GM18520 (cell line): Measurements from ENCODE around the gene SEPTIN8.

Experiments
- ATAC-seq: cut with Tn5 transposase; IDR thresholded peaks from one replicate; pipeline ENCODE4 v1.9.1; 2021; ENCODE audit not compliant: unreplicated experiment

SEPTIN8 gene

DNA sequence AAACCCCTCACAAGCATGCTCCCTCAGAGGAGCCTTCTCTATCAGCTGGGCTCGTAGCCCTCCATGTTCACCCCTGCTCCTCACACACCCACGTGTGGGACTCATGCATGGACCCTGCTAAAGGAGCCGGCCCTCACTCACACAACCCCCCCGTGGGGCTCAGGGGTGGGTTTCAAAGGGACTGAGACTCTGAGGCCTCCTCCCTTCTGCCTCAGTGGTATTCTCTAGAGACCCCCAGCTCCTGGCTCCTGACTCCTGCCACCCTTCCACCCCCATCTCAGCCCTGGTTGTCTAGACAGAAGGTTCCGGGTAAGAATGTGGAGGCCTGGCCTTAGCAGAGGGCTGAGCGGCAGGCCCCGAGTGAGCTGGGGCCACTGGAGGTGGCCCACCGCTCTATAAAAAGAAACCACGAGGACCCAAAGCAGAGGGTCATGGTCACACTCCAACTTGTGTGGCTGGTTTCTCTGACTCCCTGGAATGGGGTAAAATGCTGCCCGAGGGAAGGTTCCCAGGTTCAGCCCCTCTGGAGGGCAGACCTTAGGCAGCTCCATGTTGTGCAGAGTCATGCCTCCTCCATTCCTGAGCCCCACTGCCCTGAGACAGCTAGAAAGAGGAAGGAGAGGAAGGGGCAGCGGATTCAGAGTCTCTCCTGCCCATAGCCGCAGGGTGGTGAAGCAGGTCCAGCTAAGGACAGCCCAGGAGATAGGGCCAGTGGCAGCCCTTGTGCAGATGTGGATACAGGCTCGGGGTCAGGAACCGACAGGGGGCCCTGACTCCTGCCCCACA is 10.8 kb downstream of the SEPTIN8 start:
- no peak for ATAC-seq

DNA sequence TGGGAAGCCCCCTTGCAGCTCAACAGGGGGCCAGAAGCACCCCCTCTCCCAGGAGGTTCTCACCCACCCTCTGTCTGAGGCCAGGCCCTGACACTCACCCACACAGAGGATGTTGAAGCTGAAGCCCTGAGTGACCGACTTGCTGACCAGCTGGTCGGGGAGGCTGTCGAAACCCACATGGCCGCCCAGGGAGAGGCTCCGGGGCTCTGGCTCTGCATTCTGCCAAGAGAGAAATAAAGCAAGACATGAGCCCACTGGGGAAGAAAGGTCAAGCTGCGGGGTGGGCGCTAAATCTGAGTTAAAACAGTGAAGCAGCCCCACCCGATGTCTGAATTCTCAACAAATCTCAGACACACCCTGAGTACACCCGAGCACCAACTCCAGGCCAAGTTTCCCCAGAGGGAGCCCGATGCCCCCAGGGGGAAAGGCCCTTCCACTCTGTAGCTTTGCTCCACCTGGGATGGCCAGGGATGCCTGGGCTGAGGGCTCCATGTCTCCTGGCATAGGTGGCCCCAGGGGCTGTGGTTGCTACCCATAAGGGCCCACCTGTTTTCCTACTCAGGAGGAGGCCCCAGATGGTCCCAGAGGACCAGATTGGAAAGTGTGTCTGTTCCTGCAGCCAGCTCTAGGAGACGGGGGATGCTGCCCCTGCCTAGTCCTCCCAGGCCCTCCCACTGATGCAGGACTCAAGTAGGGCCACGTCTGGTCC is 11.6 kb downstream of the SEPTIN8 start:
- no peak for ATAC-seq

DNA sequence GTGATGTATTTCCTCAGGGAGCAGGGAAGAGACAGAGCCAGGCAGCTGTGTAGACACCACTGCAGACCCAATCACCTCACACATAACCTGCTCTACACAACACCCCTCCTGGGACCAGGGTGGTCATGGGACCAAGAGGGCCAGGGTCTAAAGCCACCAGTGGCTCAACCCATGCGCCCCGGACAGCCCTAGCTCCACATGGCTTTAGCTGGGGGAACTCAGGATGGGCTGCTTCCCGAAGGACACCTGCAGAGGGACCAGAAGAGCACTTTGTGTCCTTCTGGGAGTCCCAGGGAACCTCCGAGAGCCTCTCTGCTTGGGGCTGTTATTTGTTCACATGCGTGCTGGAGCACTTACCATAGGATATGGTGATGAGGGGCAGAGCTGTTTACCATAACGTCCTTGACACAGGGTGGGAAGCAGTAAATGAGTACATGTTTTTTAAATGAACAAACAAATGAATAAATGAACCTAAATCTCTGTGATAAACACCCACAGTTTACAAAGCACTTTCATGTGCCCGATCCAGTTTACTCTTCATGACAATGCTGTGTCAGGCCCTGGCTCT is 12.3 kb downstream of the SEPTIN8 start:
- no peak for ATAC-seq

DNA sequence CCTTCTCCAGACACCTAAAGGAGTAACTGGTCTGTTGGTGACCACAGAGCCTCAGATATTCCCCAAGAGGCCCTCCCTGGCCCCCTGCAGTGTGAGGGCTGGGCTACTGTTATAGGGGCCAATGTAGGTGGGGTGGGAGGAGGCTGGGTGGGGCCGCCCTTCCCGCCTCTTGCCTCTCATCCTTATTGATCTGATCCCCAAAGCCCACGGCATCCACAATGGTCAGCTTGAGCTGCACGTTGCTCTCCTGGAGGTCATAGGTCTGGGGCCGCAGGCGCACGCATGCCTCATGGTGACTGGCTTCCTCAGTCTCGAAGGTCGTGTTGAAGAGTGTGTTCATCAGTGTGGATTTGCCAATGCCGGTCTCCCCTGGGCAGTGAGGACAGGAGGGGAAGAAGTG is 13.0 kb downstream of the SEPTIN8 start:
- no peak for ATAC-seq

DNA sequence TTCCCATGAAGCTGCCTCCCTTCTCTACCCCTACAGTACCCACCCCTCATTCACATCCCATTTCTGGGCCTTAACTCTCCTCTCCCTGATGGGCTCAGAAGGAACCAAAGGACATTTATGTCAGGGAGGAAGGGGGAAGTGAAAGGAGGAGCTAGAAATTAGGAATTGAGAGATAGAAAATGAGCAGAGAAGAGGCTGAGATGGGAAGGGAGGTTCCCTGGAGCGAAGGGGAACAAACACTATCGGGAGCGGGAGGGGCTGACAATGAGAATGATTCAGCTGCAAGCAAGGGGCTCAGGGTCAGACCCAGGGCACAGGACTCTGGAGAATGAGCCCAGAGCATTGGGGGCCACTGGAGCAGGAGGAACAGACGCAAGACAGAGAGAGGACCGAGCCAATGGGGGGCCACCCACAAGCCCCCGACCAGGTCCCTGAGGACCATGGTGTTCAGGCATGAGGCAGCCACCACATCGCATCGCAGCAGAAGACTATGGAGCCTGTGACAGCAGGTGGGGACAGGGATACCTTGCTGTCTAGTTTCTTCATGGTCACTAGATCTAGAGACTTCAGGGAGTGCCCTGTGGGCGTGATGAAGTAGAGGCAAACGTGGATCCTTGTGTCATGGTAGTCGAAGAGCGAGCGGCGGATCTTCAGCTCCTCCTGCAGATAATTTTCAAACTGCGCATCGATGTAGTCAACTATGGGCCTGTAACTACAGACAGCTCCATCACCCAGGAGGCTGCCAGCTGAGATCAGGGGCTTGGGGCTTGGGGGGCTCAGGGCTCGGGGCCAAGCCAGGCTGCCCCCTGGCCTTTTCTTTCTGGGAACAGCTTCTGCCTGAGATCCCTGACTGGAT is 13.6 kb downstream of the SEPTIN8 start:
- no peak for ATAC-seq

DNA sequence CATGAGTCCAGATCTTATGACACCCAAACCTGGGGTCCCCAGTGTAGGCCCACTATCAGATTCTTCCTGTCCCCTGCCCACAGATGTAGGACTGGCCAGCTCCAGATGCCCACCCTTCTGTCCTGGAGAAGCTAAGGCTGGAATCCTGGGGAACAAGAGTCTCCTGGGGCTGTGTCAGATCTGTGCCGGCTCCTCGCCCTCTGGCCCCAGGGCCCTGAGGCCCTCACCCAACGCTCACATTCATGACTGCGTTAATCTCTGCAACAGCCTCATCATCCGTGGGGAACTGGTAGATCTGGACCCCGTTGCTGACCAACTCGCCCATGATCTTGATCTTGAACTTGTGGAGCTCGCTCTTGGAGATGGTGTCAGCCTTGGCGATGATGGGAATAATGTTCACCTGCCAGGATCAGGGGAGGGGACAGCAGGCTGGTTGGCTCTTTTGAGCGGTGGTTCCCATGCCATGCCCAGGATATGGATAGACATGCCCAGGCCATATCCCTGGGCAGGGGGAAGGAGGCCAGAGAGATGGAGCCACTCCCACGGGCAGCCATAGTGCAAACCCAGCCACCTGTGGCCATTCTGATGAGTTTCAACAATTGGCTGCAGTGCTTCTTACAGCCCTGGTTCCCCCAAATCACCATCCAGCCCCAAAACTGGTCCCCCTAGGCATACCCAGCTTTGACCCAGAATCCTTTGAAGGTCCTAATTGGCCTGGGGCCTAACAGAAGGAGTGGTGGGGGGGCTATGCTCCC is 14.6 kb downstream of the SEPTIN8 start:
- ATAC-seq: no peak

DNA sequence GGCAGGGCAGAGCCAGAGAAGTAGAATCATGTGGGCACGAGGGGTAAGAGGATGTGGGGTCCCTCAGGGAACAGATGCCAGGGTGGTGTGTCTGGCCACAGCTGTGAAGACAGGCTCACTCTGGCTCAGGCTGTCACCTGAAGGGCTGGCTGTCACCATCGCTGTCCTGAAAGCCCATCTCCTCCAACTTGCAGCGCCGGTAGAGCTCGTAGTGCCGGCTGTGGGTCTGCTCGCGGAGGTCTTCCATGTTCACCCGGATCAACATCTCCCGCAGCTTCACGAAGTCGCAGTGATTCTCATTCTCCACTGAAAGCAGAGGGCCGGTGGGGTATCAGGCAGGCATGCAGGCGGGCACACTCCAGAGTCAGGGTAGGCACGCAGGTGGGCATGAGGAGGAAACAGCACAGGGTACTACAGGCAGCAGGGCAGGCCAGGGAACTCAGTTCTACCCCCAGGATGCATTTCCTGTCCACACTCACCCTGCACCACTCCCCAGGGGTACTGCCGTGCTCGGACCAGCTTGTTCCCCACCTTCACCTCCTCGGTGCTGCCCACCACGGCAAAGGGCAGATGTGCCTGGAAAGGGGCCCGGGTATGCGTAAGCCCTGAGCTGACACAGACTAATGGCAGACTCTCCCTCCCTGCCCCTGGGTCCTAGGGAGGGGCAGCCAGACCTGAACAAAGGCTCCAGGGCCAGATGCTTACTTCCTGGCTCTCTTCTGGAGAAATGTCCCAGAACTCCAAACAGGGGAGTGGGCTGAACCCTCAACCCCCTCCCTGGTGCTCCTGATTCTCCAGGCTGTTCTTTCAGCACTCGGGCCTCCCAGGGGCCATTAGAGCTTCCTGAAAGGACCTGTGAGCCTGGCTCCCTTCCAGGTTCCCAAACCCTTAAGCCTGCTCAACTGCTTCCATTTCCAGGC is 15.5 kb downstream of the SEPTIN8 start:
- no peak for ATAC-seq

DNA sequence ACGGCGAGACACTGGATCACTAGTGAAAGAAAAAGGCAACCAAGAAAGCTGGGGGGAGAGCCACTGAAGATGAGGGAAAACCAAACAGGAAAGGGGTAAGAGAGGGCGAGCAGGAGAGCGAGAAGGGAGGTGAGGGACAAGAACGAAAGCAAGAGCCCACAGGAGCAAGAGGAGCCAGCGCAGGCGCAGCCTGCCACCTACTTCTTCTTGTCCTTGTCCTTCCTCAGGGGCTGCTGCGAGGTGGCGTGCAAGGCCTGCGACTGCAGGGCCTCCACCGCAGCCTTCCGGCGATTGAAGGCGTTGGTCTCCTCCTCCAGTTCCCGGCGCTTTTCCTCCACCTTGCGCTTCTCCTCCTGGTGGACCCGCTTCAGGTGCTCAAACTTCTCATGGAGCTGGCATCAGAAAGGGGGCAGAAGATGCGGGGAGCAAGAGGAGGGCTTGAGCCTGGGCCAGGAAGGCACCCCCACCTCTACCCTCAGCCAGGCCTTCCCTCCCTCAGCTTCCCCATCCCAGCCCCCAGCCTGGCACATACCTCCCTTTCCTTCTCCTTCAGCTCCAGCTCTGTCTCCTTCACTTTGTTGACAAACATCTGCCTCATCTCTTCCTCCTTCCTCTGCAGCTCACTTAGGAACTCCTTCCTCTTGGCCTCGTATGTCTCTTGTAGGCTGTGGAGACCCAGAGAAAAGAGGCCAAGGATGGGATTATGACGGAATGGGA is 16.3 kb downstream of the SEPTIN8 start:
- no peak for ATAC-seq

DNA sequence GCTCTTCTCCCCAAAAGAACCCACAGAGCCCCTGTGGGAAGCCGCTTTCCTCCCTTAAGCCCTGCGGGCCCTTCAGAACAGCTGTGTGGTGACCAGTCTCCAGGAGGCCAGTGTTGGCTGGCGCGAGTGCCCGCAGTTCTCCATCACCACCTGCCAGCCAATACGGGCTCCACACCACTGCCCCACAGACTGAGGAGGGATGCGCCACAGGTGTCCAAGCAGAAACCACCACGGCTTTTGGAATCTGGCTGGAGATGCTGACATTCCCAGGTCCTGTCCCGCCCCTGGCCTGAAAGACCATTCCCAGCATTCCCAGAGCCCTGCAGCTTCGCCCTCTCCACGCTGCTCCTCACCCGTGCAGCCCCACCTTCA is 17.0 kb downstream of the SEPTIN8 start:
- ATAC-seq: no peak

DNA sequence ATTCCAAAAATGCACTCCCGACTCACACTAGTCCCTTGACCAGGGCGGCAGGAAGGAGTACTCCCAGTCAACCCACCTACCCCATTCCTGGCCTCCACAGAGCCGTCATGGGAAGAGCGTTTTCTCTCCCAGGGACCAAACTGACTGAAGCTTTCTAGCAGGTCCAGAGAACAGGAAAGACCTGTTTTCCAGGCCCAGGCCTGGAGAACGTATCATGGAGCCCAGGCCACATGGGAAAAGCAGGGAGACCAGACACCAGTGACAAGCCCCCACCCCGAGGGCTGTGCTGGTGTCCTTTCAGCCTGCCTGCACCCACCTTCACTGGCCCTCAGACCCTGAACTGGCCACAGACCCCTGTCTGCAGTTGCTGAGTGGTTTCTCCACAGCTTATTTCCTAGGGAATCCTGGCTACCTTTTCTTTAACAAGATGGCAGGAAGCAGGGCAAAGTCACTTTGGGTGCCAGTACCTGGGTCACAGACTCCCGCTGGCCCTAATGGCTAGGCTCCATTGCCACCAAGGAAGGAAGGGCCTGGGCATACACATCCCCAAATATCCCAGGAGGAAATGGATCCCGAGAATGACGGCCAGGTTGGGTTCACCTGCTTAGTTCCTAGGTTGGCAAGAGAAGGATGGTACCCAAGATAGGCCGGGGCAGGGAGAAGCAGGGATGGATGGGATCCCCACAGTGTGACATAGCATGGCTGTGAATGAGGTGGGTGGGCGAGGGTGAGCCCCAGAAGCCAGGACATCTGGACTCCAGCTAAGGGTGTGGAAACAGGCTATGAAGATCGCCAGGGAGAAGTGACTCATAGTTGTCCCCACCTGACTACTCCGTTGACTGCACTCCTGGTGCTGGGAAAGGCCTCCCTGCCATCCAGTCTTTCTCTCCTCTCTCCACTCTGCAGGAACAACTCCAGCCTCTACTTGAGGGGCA is 17.7 kb downstream of the SEPTIN8 start:
- no peak for ATAC-seq

DNA sequence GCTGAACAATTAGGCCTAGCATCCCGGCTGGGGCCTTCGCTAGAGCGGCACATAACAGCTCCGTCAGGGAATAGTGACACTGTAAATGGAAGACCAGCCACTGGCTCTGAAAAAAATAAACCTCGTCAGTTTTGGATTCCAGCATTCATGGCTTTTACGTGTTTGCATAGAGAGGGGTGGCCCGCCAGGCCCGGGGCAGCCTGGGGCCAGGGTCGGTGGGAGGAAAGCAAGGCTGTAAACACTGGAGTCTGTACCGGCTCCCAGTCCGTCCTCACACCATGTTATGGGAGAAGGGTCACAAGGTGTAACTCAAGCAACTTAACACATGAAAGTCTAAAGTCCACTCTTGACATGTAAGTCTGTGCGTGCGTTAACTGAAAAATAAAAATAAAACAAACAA is 18.6 kb downstream of the SEPTIN8 start:
- no peak for ATAC-seq

DNA sequence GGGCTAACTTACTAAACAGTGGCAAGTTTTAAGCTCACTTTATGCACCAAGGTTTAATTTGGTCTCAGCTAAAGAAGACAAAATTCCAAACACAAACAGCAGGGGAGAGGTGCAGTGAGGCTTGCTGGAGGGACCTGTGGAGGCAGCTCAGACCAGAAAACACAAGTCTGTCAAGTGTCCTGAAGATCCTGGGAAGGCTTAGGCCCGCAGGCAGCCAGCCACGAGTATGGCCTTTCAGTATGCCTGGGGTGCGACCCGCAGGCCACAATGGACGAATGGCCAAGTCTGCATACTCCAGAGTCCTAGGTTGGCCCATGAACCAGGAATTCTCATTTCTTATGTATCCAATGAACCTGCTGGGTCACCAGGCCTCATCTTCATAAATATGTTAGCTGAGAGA is 20.5 kb downstream of the SEPTIN8 start:
- no peak for ATAC-seq

DNA sequence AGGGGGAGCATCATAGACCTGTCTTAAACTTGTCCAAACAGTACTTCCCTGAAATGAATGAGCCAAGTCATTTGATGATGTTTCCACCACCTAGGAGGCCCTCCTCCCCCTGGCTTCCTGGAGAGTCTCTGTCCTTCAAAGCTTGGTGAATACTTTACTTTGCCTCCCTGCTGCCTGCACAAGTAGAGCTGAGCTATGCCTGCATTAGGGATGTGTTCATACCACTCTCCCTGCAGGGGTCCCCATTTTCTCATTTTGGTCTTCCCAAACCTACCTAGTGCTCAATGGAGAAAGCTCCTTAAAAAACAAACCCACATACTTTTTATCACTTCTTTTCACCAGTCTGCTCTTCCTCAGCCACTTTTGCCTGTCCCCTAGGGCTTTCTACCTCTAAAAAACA is 22.1 kb downstream of the SEPTIN8 start:
- no peak for ATAC-seq

DNA sequence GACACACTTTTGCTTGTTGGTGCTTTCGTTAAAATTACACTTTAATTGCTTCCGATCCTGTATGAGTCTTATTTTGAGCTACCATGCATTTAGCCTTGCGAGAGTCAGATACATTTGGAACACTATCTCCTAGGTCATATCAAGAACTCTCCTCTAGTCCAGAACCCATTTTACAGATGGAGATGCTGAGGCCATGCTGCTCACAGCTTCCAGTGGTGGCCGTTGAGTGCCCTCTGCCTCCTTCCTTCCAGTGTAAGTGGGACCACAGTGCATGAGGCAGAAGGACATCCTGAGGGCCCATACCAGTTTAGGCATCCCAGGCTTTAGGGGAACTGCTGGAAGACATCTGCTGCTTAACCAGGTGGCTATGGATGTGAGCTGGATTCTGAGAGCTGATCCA is 22.9 kb downstream of the SEPTIN8 start:
- ATAC-seq: no peak

DNA sequence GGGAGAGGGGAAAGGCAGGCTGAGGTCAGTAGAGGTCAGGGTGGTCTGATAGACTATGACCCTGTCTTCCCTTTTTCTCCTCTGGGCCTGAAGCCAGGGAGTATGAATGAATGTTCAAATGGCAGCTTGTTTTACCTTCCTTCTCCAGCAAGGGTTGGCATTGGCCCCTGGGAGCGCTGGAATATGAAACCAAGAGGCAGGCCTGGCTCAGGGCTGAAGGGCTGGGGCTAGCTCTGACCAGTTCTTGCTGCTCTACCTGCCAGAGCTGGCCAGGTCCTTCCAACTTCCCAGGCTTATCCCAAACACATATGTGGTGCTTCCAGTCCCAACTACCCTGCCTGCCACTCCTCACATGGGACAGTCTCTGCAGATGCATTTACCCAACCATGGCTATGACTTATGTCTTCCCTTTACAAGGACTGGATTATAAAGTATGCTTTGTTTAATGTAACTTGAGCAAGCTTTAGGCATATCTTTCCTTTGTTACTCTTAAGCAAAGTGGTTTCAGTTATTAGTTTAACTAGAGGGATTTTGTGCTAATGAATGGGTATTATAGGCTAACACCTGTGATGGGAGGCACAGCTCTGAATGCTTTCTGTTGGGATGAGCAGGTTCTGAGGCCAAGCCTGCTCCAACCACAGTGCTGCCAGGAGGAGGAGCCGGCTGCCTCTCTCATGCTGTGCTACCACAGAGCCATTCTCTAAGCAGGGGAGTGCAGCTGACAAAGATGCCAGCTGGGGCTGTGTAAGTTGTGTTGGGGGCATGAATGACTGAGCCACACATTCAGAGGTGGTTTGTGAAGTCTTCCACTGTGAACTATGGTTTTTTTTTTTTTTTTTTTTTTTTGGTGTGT is 23.7 kb downstream of the SEPTIN8 start:
- ATAC-seq: no peak

DNA sequence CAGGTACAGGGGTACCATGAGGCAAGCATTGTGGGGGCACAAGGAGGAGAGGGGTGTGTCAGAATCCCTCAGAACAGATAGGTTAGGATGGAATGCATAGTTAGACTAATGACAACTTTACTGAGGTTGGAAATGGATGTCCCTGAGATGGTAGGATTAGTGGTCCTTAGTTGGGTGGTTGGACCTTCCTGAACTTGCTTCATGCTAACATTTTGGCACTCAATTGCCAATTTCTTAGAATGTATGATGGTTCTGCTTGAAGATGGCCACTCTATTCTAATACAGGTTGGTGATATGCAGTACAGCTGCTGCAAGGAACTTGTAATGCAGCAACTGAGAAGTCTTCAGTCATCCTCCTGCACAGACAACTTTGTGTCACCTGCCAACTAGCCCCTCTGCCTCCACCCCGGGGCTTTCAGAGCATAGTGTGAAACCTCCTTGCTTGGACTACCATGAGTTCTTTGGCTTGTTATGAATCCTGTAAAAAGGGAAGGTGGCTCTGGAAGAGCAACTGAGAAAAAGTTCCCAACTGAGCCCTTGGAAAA is 24.4 kb downstream of the SEPTIN8 start:
- no peak for ATAC-seq
